ENCODE measurements around the gene ARHGAP40. TPM values are rescaled to one million over a fixed set of nuclear protein-coding genes. Genes with fewer than 3 reads are reported as not detected.

Gene ARHGAP40
- total and polyA plus RNA-seq, 2 experiments from 2014 or later: 0.21 TPM; not detected in 1

DNA sequence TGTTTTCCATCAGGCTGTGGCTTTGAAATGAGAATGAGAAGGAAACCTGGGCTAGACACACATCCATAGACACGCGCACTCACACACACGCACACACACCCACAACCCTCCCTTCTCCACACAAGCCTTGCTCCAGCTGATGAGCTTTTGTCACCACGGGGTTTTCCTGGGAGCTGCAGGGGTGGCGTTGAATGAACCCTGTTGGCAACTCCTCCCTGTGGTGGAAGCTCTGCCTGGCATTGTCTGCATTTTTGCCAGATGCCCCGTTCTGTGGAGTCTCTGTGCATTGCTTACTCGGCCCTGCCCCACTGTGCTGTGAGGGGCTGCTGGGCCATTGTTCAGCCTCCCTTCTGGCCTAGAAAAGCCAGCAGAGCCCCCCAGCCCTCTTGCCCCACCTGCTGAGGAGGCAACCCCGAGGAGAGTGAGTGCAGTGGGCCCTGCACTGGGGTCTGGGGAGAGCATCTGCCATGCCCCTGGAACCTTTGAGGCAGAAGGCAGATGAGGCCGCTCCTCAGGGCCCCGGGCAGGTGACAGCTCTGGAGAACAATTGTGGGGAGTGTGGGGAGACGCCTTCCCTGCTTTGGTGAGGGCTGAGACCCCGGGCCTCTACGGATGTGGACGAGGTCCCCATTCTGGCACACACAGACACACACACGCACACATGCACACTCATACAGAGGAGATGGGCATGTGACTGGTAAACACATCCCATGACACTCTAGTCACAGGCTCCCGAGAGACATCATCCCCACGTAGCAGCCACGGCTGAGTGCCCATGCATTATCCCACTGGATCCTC, 10.7 kb upstream of the ARHGAP40 start:
- H3K27me3 Mint-ChIP-seq (ENCODE audit: insufficient read depth, low read depth, poor library complexity): no peaks in the 10 kb centered on the region

More for the DNA sequence above, 10.7 kb upstream of the ARHGAP40 start:
- no peaks in the 10 kb centered on the region for H3K36me3 Mint-ChIP-seq (ENCODE audit: low read depth)
- peak overlapping the region; percentile 38; the same call in 1 of the 2 replicates for H2AFZ ChIP-seq
- H3K4me3 Mint-ChIP-seq: no peak overlapping the region
- no peaks in the 10 kb centered on the region for H3K4me1 ChIP-seq (ENCODE audit: insufficient read depth)
- no peaks in the 10 kb centered on the region; the same call in 1 of the 3 replicates for H3K4me1 Mint-ChIP-seq
- H3K27ac ChIP-seq (ENCODE audit: low read depth): no peak overlapping the region
- H3K9me2 ChIP-seq (ENCODE audit: insufficient read depth): no peaks in the 10 kb centered on the region
- no peak overlapping the region for H3K27ac Mint-ChIP-seq
- no peak overlapping the region for H3K4me3 ChIP-seq
- no peaks in the 10 kb centered on the region for H3K36me3 ChIP-seq (ENCODE audit: insufficient read depth)
- H3K27me3 ChIP-seq (ENCODE audit: insufficient read depth): no peaks in the 10 kb centered on the region
- no peaks in the 10 kb centered on the region for H3F3A ChIP-seq (replicated peaks; ENCODE audit: low read depth)
- H3K9me3 Mint-ChIP-seq: no peaks in the 10 kb centered on the region
- TF ChIP-seq EZH2 (IDR thresholded peaks at IDR 0.05; ENCODE audit: low read depth, unreplicated experiment) (no peak), POLR2AphosphoS5 (IDR thresholded peaks at IDR 0.05; ENCODE audit: low read depth) (no peak), NANOG (IDR thresholded peaks at IDR 0.05; ENCODE audit: borderline replicate concordance) (no peak), EZH2phosphoT487 (IDR thresholded peaks at IDR 0.05; ENCODE audit: unreplicated experiment) (no peak), STAT1 (IDR thresholded peaks at IDR 0.05; ENCODE audit: unreplicated experiment) (no peak), ZNF331 (CRISPR knock-in tag; IDR thresholded peaks at IDR 0.05; ENCODE audit: low read depth) (no peak), ZNF462 (CRISPR knock-in tag; IDR thresholded peaks at IDR 0.05) (no peak), JUNB (IDR thresholded peaks at IDR 0.05; ENCODE audit: unreplicated experiment) (no peak)
- TF ChIP-seq, protein P1, sequence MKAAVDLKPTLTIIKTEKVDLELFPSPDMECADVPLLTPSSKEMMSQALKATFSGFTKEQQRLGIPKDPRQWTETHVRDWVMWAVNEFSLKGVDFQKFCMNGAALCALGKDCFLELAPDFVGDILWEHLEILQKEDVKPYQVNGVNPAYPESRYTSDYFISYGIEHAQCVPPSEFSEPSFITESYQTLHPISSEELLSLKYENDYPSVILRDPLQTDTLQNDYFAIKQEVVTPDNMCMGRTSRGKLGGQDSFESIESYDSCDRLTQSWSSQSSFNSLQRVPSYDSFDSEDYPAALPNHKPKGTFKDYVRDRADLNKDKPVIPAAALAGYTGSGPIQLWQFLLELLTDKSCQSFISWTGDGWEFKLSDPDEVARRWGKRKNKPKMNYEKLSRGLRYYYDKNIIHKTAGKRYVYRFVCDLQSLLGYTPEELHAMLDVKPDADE (IDR thresholded peaks at IDR 0.05): no peak
- TF ChIP-seq, protein P2, sequence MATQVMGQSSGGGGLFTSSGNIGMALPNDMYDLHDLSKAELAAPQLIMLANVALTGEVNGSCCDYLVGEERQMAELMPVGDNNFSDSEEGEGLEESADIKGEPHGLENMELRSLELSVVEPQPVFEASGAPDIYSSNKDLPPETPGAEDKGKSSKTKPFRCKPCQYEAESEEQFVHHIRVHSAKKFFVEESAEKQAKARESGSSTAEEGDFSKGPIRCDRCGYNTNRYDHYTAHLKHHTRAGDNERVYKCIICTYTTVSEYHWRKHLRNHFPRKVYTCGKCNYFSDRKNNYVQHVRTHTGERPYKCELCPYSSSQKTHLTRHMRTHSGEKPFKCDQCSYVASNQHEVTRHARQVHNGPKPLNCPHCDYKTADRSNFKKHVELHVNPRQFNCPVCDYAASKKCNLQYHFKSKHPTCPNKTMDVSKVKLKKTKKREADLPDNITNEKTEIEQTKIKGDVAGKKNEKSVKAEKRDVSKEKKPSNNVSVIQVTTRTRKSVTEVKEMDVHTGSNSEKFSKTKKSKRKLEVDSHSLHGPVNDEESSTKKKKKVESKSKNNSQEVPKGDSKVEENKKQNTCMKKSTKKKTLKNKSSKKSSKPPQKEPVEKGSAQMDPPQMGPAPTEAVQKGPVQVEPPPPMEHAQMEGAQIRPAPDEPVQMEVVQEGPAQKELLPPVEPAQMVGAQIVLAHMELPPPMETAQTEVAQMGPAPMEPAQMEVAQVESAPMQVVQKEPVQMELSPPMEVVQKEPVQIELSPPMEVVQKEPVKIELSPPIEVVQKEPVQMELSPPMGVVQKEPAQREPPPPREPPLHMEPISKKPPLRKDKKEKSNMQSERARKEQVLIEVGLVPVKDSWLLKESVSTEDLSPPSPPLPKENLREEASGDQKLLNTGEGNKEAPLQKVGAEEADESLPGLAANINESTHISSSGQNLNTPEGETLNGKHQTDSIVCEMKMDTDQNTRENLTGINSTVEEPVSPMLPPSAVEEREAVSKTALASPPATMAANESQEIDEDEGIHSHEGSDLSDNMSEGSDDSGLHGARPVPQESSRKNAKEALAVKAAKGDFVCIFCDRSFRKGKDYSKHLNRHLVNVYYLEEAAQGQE (IDR thresholded peaks at IDR 0.05; ENCODE audit: unreplicated experiment): no peak
- ATAC-seq: peak; percentile 89
- peak; percentile 48 for DNase-seq (ENCODE audit: low spot score)
- no peak overlapping the region for H3K4me2 ChIP-seq
- no peaks in the 10 kb centered on the region for H4K20me1 ChIP-seq (replicated peaks; ENCODE audit: insufficient read depth)
- no peaks in the 10 kb centered on the region for H3K79me2 ChIP-seq (replicated peaks; ENCODE audit: insufficient read depth)
